C4-2B (cell line): ENCODE measurements around the gene HLA-DQA1.

Experiments
- H3K27ac ChIP-seq: fragments of 450-650 bp; 2 replicates; pipeline ENCODE4 v1.5.1; 2017
- CTCF ChIP-seq: fragments of 450-650 bp; conservative IDR thresholded peaks from 2 replicates; pipeline ENCODE4 v1.5.1; 2017; ENCODE audit warnings: mild to moderate bottlenecking
- ZFX ChIP-seq: fragments of 450-650 bp; IDR thresholded peaks from 2 replicates; pipeline ENCODE4 v1.6.1; 2017

Gene HLA-DQA1

DNA sequence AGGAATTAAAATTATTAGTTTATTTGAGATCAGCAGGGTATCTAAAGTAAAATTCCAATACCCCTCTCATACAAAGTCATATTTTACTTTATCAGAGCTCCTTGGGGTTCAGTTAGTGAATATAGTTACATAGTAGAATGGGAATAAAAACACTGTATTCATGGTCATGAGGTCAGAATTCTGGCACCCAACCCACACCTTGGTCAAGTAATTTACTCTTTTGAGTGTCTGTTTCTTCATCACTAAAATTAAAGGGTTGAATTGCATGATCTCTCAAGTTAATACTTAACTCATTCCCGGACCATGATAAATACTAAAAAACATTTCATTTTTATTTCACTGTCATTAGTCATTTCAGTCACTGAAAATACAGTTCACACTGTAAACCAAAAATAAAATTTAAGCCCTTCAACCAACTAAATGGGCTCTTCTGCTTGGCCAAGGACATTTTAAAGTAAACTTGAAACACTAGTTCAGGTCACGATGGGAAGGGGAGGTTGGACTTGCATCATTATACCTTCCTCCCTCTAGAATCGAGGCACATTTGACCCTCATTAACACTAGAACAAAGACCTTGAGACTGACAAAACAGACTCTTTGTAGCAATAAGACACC, 26.4 kb upstream of the HLA-DQA1 start:
- TF ChIP-seq ZFX: no peak
- no peak for TF ChIP-seq CTCF
- H3K27ac ChIP-seq: no peak overlapping the region

- TF ChIP-seq ZFX: no peak
- no peak overlapping the region for H3K27ac ChIP-seq
Observed at GRCh38 chr6:32613475-32613874, 23.7 kb upstream of the HLA-DQA1 start.

- no peak overlapping the region for H3K27ac ChIP-seq
- TF ChIP-seq ZFX: no peak
- TF ChIP-seq CTCF: no peak
Observed at GRCh38 chr6:32614366-32615081, 22.7 kb upstream of the HLA-DQA1 start.

- TF ChIP-seq ZFX (no peak), CTCF (no peak)
Observed at GRCh38 chr6:32615885-32616532, 21.2 kb upstream of the HLA-DQA1 start.

GRCh38 chr6:32617751-32618150, 19.5 kb upstream of the HLA-DQA1 start:
- H3K27ac ChIP-seq: no peak overlapping the region
- TF ChIP-seq ZFX (no peak), CTCF (no peak)

More at GRCh38 chr6:32615885-32616532, 21.2 kb upstream of the HLA-DQA1 start:
- no peak overlapping the region for H3K27ac ChIP-seq

GRCh38 chr6:32621372-32621771, 15.8 kb upstream of the HLA-DQA1 start:
- no peak overlapping the region for H3K27ac ChIP-seq

More at GRCh38 chr6:32621372-32621771, 15.8 kb upstream of the HLA-DQA1 start:
- TF ChIP-seq CTCF (no peak), ZFX (no peak)
